Transverse colon (tissue), 4 donors: ENCODE results near the gene ELMO3. TPM values are rescaled to one million over a fixed set of nuclear protein-coding genes. Genes with fewer than 3 reads are reported as not detected.

ENCODE experiments used
- DNase-seq: peaks from one replicate; pipeline ENCODE4 v3.0.0-alpha.2; 2019
- H3K27ac ChIP-seq, 4 donors: fragments of 200-600 bp; sonication (generic); 2 replicates each; pipeline ENCODE4 v1.5.1; 2016 to 2018; ENCODE audit warnings: inconsistent platforms in 4 of 4
- H3K27me3 ChIP-seq: fragments of 200-600 bp; sonication (generic); 2 replicates; pipeline ENCODE4 v1.5.1; 2017; ENCODE audit warnings: inconsistent platforms
- H3K36me3 ChIP-seq, 4 donors: fragments of 200-600 bp; sonication (generic); 2 replicates each; pipeline ENCODE4 v1.5.1; 2017 to 2019; ENCODE audit warnings: inconsistent platforms in 4 of 4
- H3K4me1 ChIP-seq, 4 donors: fragments of 200-600 bp; sonication (generic); 2 replicates each; pipeline ENCODE4 v1.5.1; 2017 to 2020; ENCODE audit warnings: inconsistent platforms in 4 of 4
- H3K4me3 ChIP-seq, 4 donors: fragments of 200-600 bp; sonication (generic); 1 replicate in 1 of 4; 2 replicates in 3 of 4; pipeline versions ENCODE4 v1.5.1 to v1.6.1; 2017 to 2019; ENCODE audit warnings: inconsistent platforms in 4 of 4
- H3K9me3 ChIP-seq, 2 donors: fragments of 200-600 bp; sonication (generic); 2 replicates each; pipeline ENCODE4 v1.5.1; 2017 to 2019; ENCODE audit warnings: inconsistent platforms in 2 of 2
- CTCF ChIP-seq, 5 experiments: fragments of 200-600 bp in 3 of 5; fragments of 450-650 bp in 2 of 5; sonication (generic) in 3 of 5; IDR thresholded peaks; 1 replicate in 2 of 5; 2 replicates in 3 of 5; pipeline ENCODE4 v1.5.1; 2016 to 2017; ENCODE audit warnings: antibody characterized with exemption in 5 of 5, inconsistent platforms in 3 of 5, mild to moderate bottlenecking in 2 of 5, moderate library complexity in 1 of 5
- EP300 ChIP-seq: sonication (generic); formaldehyde crosslinking; IDR thresholded peaks from one replicate; pipeline ENCODE4 v1.6.1; 2017; ENCODE audit warnings: antibody characterized with exemption, low read depth
- POLR2A ChIP-seq: fragments of 450-650 bp; IDR thresholded peaks from one replicate; pipeline ENCODE4 v1.6.1; 2016; ENCODE audit warnings: antibody characterized with exemption, mild to moderate bottlenecking, moderate library complexity
- POLR2AphosphoS5 ChIP-seq, 3 donors: sonication (generic); formaldehyde crosslinking; IDR thresholded peaks; one replicate each; pipeline ENCODE4 v1.6.1; 2016; ENCODE audit warnings: antibody characterized with exemption in 3 of 3
- WGBS, 2 donors: methylation state at CpG; one replicate each; pipeline ENCODE4 v1.1.5; 2018; ENCODE audit warnings: low coverage in 1 of 2; 5-methylcytosine and 5-hydroxymethylcytosine counted together
- in situ Hi-C, 4 donors: fragments of 200-750 bp; cut with MboI; loops; one replicate each; pipeline versions ENCODE4 v1.15.0 to v1.15.1; 2017; ENCODE audit warnings: low sequenced_read_pairs in 3 of 4, low pct_ligation_motif_present in 1 of 4, low pct_unique_long_range_greater_than_20kb in 1 of 4
- intact Hi-C: fragments of 100-400 bp; cut with DNase I; formaldehyde crosslinking; loops from one replicate; pipeline ENCODE4 v1.15.1; 2023; ENCODE audit warnings: low total_unique reads
- total RNA-seq, 4 donors: library from RNA; depleted of rRNA; stranded (reverse); fragments of >200 nt; gene quantifications; one replicate each; pipeline ENCODE4 v1.1.0, GENCODE V29; 2016

Gene ELMO3
- total RNA-seq, 4 donors from 2014 or later: 61.0 to 91.5 (median 77.7) TPM

- TF ChIP-seq POLR2A: no peak
- no peak for TF ChIP-seq CTCF (IDR thresholded peaks at IDR 0.05)
- no peak for TF ChIP-seq EP300
- TF ChIP-seq POLR2AphosphoS5 (IDR thresholded peaks at IDR 0.05): no peak
- Histone ChIP-seq H3K27ac (peak overlapping the region; percentile 93 to 96 (median 94)), H3K4me3 (peak overlapping the region; percentile 52 to 77 (median 70)), H3K4me1 (peaks cover 12 to 32% (median 23%) of the 10 kb centered on the region in 4 donors), H3K36me3 (no peaks in the 10 kb centered on the region), H3K27me3 (no peaks in the 10 kb centered on the region), H3K9me3 (no peaks in the 10 kb centered on the region)
- no peak for DNase-seq
- in situ Hi-C loops: no loop called here
- intact Hi-C loops: loop anchor here (2.0 kb wide), 1 partner anchor 26 kb away; the partner anchor contains the start of genes FBXL8 and TRADD
- 9 to 20% methylated on average over 1 to 31 of the region's 59 CpGs for WGBS, 2 donors
Measured at GRCh38 chr16:67184453-67184994, 14.4 kb upstream of the ELMO3 start.

- H3K27ac ChIP-seq: peak overlapping the region; percentile 93 to 96 (median 94)
- in situ Hi-C loops (no loop called here), intact Hi-C loops (loop anchor here (2.0 kb wide), 1 partner anchor 26 kb away; the partner anchor contains the start of genes FBXL8 and TRADD)
- peak; percentile 94 for DNase-seq
- no peaks in the 10 kb centered on the region for H3K27me3 ChIP-seq
- peak overlapping the region in 3 of 4 donors; percentile 52 to 77 (median 64) for H3K4me3 ChIP-seq
- no peaks in the 10 kb centered on the region for H3K9me3 ChIP-seq
- H3K4me1 ChIP-seq: peaks cover 12 to 32% (median 23%) of the 10 kb centered on the region in 4 donors
- no peaks in the 10 kb centered on the region for H3K36me3 ChIP-seq
- WGBS, 2 donors: 32% methylated on average over 29 of the region's 43 CpGs; no CpG with 5 or more reads in 1 of the 2 donors
- TF ChIP-seq CTCF (IDR thresholded peaks at IDR 0.05): peak; percentile 76 to 89 (median 81)
- no peak for TF ChIP-seq POLR2A
- peak in 2 of 3 donors; percentile 60 to 66 for TF ChIP-seq POLR2AphosphoS5 (IDR thresholded peaks at IDR 0.05)
Measured at GRCh38 chr16:67184995-67185650, 13.8 kb upstream of the ELMO3 start.

- DNase-seq: no peak
- no peak for TF ChIP-seq EP300
- no peak for TF ChIP-seq POLR2AphosphoS5 (IDR thresholded peaks at IDR 0.05)
- TF ChIP-seq CTCF (IDR thresholded peaks at IDR 0.05): no peak
- TF ChIP-seq POLR2A: no peak
- Histone ChIP-seq H3K4me1 (peaks cover 12 to 32% (median 23%) of the 10 kb centered on the region in 4 donors), H3K4me3 (peak overlapping the region in 2 of 4 donors; percentile 9 to 77), H3K9me3 (no peaks in the 10 kb centered on the region), H3K27ac (peak overlapping the region in 1 of 4 donors; percentile 94), H3K36me3 (no peaks in the 10 kb centered on the region), H3K27me3 (no peaks in the 10 kb centered on the region)
- WGBS, 2 donors: 0 to 8% methylated on average over 7 to 12 of the region's 12 CpGs
- intact Hi-C loops: loop anchor here (2.0 kb wide), 1 partner anchor 27 kb away; the partner anchor contains the start of genes FBXL8 and TRADD
- in situ Hi-C loops: no loop called here
Measured at GRCh38 chr16:67185651-67186134, 13.2 kb upstream of the ELMO3 start.

- Histone ChIP-seq H3K27me3 (no peaks in the 10 kb centered on the region), H3K36me3 (no peaks in the 10 kb centered on the region), H3K27ac (no peak overlapping the region), H3K4me3 (no peak overlapping the region), H3K4me1 (peaks cover 12 to 36% (median 24%) of the 10 kb centered on the region in 4 donors), H3K9me3 (no peaks in the 10 kb centered on the region)
- no peak for DNase-seq
- in situ Hi-C loops: no loop called here
- TF ChIP-seq POLR2A (no peak), EP300 (no peak), CTCF (IDR thresholded peaks at IDR 0.05) (no peak), POLR2AphosphoS5 (IDR thresholded peaks at IDR 0.05) (no peak)
- intact Hi-C loops: no loop called here
- 53% methylated on average over 5 of the region's 5 CpGs; no CpG with 5 or more reads in 1 of the 2 donors for WGBS, 2 donors
Measured at GRCh38 chr16:67186550-67186950, 12.4 kb upstream of the ELMO3 start.
